Activated CD4-positive, CD25-positive, alpha-beta regulatory T cell treated with anti-CD3 and anti-CD28 coated beads, Interleukin-2, amount 50 U/mL, for 24 hours (primary cell): ENCODE data around the gene LRP8.

ENCODE experiments used
- ATAC-seq, 2 donors: fragments of 150-1000 bp; cut with Tn5 transposase; one replicate each; pipeline ENCODE4 v1.10.0; 2021; ENCODE audit warnings: mild to moderate bottlenecking in 1 of 2, moderate library complexity in 1 of 2

Gene LRP8

DNA sequence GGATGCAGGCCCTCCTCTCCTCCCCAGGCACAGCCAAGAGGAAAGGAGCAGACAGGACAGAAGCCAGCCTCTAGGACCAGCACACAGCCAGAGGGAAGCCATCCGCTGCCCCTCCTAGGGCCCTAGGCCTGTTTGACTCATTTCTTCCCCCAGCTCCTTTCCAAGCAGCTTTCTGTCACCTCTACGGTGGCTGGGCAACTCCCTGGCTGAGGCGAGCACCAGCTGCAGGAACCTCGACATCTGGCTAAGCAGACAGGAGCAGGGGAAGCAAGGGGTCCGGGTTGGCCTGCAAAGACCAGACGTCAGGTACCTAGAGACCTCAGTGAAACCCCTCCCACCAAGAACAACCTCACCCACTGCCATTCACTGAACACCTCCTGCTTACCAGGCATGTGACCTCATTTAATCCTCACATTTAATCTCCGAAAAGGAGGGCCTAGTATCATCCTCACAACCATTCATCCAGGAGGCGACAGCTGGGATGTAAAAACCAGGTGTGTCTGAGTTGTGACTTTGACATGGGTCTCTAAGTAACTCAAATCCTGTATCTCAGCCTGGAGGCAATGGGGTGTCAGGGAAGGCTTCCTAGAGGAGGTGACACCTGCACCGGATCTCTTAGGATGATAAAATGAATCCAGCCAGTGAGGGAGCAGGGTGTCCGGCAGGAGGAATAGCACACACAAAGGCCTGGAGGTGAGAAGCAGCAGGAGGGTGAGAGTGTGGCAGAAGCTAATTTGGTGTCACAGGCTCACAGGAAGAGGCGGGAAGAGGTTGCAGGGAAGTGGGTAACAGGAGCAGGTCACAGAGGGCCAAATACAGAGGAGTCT, 5.9 kb downstream of the LRP8 start:
- no peak for ATAC-seq

DNA sequence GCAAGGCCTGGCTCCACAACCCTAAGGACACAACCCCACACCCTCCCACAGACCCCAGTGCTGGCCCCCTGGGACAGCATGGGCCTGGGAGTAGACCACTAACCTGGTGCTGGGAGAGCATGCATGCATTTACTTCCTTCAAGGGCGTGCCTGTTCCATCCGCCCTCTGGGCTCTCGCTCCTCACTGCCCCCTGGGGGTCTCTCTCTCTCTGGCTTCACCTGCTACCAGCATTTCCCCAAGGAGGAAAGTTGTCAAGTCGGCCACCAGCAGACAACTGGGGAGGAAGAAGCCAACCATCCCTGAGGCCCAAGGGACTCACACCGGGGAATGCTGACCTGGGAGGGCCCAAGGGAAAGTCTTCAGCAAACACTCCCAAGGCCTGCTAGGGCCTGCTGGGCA, 6.5 kb downstream of the LRP8 start:
- no peak for ATAC-seq

DNA sequence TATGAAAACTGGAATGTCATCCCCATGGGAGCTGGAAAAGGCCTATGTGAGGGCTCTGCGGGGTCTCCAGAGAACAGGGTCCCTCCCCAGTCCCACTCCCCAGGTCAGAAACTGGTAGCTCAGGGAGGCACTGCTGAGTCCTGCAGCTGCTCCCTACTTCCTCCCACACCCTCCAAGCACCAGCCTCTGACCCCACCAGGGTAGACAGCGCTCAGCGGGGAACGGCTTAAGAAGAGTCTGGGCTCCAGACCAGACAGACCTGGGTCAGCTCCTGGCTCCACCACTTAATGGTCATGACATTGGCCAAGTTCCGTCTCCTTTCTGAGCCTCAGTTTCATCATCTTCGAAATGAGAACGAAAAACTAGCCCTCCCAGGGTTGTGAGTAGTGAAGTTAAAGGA, 7.2 kb downstream of the LRP8 start:
- ATAC-seq: no peak

DNA sequence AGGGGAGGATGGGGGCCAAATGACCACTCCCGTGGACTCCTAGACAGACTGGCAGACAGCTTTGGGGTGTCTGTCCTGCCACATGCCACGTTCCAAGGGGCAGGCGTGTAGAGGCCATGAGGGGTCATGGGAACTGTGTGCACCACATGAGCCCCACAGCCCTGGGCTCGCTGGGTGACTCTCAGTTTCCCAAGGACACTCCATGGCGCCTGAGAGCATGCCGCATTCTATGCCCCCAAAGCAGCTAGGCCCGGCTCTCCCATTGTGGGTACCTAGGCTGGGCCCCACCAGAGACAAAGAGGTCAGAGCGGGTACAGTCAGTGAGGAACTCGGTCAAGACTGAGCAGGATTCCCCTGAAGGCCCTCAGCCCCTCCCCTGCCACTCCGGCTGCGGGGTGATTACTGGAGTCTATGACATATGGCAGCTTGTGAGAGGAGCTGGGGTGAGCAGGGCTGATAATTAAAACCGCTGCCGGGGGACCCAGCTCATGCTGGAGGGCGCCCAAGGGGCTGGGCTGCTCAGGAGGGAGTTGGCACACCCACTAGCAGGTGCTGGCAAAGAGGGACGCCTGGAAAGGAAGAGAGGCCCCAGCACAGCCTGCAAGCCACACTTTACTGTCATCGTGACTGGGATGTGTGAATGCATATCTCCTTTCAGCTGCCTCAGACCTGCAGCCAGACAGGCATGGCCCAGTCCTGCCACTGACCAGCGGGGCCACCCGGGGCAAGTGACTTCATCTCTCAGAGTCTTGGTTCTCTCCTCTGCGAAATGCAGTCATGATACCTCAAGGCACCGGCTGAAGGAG, 8.4 kb downstream of the LRP8 start:
- ATAC-seq: no peak

DNA sequence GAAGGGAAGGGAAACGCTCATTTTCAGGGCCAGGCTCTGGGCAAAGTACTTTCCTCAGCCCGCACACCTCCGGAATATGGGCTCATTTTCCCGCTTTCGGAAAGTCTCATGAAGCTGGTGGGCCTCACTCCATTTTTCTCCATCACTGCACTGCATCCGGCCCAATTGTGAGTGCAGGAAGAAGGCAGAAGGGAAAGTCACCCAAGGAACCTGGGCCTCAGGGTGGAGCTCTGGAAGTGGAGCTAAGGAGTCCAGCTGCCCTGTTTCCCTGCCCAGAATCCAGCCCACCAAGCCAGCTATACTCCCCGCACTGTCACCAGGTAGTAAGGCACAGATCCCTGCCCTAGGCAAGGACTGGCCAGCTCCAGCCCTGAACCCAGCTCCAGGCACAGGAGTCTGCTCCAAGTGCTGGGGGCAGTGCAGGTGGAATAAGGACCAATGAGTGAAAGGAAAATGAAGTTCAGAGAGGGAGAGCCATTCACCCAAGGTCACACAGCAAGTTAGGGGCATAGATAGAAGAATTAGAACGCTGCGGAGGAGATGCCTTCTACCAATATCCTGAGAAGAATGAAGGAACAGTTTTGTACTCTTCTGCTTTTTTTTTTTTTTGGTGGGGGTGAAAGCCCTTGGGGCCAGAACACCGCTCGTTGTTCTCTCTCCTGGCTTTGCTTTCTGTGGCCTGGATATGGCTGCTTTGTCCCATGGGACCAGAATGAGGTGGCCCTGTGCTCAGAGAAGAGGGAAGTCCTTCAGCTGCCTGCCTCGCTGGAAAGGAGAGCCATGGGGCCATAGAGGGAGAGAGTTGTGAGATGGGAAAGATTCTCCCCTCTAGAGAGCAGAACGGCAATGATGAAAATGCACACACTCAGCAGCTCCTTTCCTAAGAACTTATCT, 10.0 kb downstream of the LRP8 start:
- no peak for ATAC-seq

DNA sequence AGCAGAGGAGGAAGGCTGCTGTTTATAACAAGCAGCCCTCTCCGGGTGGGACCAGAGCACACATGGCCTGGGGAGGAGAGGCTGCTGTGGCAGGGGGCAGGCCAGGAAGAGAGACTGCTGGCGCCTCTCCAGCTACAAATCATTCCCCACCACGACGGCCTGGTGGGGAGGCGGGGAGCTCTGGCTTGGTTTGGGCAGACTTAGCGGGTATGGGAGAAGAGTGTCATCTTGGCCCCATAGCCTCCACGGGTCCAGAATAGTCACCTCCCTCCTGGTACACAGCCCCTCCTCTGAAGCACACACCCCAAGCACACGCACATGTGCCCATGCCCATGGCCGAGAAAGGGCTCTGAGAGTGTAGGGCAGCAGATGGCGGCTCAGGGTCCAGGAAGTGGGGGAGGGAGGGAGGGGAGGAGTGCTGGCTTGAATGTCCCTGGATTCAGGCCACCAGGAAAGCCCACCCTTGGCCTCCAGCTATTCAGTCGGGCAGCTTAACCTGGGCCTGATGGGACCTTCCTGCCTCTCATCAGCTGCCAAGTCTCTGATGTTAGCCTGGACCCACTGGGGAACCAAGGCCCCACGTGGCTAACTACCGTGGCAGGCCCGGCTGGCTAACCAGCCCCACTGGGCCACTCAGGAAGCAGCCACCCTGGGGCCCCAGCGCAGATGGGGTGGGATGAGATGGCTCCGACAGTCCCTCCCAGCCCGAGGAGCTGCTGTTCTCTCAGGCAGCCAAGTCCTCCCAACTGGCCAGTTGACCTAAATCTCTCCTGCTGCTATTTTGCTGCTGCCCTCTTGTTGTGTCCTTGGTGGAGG, 10.9 kb downstream of the LRP8 start:
- no peak for ATAC-seq

DNA sequence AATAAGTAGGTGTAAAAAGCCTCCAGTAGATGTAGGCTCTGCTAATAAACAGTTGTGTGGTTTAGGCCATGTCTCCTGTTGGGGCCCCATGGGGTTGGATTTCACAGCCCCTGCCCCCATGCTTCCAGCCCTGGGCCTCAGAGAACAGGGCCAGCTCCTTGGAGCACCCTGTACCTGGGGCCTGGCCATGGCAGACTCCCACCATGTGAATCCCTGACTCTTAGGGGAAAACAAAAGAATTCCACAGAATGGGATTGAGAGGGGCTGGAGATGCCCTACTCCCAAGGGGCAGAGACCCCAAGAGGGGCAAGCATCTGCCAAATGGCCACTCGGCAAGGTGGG, 11.5 kb downstream of the LRP8 start:
- ATAC-seq: no peak

DNA sequence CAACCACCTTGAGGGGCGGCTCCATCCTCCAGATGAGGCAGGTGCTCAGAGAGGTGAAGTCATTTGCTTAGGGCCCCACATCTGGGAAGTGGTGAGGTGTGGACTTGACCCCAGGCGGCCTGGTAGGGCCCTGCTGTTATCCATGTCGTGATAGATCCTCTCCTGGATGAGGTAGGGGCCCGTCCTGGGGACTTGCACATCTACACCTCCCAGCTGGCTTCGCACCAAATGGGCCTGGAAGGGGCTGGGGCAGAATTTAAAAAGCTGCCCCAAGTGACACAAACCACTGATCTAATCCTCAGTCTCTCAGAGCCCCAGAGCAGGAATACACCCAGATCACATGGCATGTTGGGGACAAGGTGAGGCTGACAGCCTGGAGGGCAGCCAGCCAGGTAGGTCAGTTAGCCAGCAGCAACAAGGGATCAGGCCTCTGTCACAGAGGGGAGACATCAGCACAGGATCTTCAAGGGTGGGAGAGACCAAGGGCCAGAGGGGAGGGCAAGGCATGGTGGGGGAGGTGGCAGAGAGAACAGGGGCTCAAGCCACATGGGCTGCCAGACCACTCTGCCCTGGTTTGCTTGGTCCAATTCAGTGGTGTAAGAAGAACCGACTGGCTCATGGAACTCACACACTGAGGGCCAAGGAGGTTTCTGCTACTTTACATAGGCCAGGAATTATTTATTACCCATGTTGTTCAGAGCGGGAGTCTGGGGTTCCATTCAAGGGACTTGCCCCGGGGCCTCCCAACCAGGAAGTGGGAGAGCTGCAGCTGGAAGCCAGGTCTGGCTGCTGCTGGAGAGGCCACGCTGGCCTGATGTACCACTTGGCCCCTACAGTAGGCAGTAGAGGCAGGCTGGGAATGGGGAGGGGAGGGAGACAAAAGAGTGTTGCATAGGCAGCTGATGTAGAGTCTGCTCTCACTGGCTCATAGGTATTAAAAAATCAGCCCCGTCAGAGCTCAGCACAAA, 12.1 kb downstream of the LRP8 start:
- no peak for ATAC-seq

DNA sequence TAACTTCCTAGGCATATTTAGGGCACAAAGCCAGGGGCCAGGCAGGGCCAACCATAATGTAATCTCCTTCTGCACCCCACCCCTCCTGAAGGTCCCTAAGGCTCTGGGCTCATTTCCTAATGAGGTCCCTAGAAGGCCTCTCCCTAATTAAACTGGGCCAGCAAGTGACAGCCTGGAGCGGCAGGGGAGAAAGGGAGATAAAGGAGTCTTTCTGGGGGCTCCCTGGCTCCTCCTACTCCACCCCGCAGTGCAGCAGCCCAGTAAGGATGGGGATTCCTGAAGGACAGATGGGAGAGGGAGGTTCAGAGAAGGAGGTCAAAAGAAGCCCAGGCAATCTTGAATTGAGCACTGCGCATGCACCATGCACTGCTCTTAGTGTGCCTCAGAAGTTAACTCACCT, 12.8 kb downstream of the LRP8 start:
- no peak for ATAC-seq

DNA sequence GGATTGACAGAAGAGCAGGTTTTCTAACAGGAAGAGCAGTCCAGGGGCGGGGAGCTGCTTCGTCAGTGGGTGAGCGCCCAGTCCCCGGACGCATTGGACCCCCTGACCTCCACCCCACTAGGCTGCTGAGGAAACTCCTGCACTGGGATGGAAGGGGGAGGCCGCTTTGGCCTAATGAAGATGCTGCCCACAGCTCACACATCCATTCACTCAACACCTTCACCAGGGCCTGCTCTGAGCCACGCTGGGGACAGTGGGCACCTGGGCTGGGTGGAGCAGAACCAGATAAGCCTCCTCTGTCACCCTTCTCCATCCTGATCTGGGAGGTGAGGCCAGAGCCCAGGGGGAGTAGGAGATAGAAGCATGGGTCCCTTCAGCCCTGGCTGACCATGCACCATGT, 13.3 kb downstream of the LRP8 start:
- no peak for ATAC-seq

DNA sequence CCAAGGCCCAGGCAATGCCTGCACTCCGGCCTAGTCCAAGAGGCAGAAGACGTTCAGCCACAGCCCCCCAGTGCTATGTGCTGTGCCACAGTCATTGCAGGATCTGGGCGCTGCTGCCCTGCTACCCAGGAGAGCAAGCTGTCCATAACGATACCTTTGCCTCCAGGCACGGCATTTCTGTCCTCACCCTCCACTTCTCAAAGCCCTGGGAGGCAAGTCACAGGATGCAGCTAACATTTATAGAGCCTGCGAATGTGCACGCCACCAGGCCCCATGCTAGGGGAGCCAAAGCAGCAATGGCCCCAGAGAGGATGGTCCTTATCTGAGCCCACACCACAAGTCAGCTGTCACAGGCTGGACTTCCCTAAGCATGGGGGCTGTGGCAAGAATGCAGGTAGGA, 13.8 kb downstream of the LRP8 start:
- no peak for ATAC-seq

DNA sequence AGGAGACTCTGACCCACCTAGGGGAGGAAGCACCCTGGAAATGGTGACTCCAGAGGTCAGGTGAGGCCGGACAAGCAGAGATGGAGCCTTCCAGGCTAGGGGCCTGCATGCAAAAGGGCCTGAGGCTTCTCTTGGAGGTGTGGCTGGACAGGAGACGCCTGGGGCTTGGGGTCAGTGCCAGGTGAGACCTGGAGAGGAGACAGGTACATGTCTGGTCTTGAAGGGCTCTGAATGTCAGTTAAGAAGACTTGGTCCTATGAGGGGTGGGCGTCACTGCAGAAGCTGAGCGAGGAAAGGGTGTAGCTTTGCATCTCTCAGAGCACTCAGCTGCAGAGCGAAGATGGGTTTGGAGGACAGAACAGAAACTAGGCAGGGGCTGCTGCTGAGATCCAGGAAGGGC, 14.3 kb downstream of the LRP8 start:
- ATAC-seq: no peak

DNA sequence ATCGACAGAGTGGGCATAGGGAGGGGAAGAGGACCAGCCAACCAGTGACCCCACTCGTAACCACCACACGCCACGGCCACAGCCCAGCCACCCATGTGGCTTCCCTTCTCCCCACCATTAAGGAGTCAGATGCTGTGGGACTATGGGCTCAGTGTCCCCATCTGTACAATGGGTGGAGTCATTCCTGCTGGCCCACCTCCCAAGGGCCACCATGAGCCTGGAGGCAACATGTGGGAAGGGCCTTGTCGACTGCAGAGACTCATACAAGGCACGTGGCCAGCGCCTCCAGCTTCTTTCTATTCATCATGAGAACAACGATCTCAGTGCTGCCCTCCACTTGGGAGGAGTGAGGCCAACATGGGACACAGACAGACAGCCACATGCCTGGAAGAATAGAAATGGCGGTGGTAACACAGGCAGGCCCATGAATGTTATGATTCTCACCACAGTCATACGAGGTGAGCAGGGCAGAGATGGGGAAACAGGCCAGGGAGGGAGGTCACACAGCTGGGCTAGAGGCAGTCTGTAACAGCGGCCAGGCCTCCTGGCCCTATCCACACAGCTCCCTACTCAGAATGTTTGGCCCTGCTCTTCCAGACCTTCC, 16.1 kb downstream of the LRP8 start:
- no peak for ATAC-seq

DNA sequence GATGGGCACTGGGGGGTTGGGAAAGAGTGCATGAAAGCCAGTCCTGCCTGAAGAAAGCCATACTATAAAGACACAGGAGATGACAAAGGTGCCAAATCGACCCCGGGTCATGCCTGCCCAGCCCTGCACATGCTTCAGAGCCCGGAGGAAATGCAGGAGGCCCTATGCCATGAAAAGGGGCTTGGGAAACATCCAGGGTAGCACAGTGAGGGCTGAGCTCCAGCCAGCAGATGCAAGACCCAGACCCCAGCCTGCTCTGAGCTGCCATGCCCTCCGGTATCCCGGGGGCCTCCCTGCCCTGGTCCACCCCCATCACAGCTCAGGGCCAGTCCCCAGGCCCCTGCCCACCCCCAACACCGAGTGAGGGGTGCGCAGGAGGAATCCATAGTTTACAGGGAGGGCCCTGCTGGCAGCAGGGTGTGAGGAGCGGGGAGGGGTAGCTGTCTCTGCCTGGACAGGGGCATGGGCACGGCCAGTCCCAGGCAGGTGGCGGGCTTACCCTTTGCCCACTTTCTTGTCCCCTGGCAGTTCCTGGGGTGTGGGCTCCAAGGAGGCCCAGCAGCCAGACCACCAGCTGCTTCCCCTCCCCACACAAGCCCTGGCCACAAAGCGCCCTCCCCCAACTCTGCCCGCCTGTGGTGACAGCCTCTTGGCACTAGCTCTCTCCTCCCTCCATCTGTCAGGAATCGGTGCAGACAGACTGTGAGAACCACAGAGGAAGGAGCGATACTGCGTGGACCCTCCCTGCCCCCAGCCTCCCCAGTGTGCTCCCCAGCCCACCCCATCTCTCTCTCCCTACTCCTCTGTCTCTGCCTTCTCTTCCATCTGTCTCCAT, 16.8 kb downstream of the LRP8 start:
- no peak for ATAC-seq

DNA sequence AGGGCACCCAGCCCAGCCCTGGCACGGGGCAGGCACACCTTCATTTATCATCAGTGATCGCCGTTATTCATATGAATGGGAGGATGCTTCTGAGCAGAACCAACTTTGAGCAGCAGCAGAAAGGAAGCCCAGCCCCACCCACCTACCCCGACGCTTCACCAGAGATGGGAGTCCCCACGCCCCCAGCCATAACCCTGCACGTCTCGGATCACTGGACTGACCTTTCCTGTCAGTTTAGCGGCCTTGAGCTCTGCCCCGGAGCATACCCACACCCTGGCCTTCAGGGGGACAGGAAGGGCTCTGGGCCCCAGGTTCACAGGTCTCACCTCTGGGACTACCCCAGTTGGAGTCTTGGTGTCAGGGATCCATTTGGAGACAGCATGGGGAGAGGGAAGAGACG, 18.1 kb downstream of the LRP8 start:
- ATAC-seq: no peak

DNA sequence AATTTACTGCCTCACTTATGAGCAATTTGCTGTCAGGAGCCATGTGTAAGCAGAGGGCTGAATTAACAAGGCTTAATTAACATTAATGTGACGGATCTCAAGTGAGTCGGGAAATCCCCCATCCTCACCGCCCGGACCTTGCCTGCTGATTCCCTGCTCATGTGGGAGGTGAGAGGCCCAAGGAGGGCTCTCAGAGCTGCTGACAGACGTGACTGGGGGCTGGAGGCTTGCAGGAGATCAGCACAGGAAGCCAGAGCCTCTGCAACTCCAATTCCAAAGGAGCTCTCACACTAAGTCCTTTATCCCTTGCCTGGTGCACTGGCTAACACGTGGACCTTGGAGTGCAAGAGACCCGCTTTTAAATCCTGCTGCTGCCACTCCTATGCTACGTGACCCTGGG, 19.4 kb downstream of the LRP8 start:
- ATAC-seq: peak; percentile 44 to 67

DNA sequence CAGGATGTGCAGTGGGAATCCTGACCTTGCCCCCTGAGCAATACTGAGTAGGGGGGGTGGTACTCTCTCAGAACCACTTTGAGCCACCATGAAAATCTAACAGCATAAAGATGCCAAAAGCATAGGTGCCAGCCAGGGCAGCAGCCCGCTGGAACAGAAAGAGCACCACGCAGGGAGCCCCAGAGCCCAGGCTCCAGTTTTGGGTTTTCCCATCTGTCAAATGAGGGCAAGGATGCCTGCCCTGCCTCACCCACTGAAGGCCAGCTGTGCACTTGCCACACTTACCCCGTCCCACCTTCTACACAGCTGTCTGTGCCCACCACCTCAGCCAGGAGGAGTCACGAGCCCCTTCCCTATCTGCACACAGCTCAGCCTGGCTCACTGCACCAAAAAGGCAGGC, 20.8 kb downstream of the LRP8 start:
- no peak for ATAC-seq

DNA sequence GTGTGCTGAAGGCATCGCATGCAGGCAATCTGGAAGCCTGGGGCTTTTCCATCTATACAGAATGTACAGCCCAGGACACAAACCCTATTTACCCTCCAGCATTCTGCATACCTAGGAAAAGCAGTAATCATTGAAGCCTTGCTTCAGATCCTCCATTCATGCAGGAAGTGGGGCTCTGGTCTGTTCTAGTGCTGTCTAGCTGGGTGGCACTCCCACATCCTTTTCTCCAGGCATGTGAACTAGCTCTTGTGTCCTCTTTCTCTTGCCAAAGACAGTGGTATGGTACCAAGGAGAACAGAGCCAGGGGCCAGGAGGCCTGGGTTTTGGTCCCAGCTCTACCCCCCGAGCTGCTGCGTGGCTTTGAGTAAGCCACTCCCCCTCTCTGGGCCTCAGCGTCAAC, 21.7 kb downstream of the LRP8 start:
- no peak for ATAC-seq

DNA sequence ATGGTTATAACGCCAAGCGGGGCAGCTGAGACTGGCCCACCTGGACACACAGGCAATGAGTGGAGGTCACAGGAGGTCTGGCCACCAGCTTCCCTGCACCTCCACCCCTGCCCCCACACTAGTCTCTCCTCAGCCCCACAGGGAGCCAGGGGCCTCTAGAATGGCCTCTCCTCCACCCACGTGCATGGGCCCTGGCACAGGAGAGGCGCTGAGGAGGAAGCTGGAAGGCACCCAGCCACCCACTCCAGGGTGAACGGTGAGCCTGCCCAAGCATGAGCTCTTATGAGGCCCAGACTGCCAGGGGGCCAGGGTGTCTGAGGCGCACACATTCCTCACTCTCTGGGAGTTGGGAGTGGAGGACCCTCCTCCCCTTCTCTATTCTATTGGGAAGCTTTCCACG, 22.2 kb downstream of the LRP8 start:
- ATAC-seq: no peak

DNA sequence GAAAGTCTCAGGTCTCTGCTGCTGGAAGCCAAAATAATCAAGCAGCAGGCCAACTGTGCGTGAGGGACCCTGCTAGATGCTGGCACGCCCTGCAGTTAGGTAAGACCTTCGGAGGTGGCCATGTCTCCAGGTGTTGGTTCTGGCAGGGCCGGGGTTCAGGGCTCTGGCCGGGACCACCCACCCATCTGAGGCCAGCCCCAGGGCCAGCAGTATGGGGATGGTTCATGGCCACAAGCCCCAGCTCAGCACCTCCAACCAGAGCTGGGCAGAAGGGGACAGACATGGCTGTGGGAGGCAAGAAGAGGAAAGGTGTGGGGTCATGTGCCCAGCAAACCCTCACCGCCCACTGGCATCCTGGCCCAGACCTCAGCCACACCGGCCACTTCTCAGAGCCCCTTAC, 23.3 kb downstream of the LRP8 start:
- ATAC-seq: no peak
